Stimulated activated CD4-positive, alpha-beta T cell treated with anti-CD3 and anti-CD28 coated beads, Interleukin-4, amount 100 ng/mL, for 24 hours (primary cell): ENCODE results near the gene TP53I11.

Experiments
- DNase-seq: peaks from one replicate; pipeline ENCODE4 v3.0.0-alpha.2; 2020

The TP53I11 gene

GRCh38 chr11:44938066-44938691 is 12.5 kb downstream of the TP53I11 start:
- no peak for DNase-seq

- DNase-seq = no peak
Observed at GRCh38 chr11:44936951-44937543, 13.6 kb downstream of the TP53I11 start.

DNA sequence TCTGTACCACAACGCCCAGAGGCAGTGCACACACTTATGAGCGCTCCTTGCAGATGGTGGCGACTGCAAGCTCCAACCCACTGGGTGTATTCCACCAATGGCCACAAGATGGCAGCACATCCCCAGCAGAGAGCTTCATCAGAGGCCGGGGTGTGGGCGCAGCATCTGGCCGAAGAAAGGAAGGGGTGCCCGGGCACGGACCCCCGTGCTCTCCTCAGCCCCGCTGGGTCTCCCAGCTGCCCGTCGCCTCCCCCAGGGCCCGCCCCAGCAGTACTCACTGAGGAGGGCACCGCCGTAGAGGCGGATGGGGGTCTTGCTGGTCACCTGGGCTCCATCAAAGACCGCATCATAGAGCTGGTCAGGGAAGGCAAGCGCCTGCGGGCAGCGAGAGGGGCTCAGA is 14.2 kb downstream of the TP53I11 start:
- peak; percentile 86 for DNase-seq

DNA sequence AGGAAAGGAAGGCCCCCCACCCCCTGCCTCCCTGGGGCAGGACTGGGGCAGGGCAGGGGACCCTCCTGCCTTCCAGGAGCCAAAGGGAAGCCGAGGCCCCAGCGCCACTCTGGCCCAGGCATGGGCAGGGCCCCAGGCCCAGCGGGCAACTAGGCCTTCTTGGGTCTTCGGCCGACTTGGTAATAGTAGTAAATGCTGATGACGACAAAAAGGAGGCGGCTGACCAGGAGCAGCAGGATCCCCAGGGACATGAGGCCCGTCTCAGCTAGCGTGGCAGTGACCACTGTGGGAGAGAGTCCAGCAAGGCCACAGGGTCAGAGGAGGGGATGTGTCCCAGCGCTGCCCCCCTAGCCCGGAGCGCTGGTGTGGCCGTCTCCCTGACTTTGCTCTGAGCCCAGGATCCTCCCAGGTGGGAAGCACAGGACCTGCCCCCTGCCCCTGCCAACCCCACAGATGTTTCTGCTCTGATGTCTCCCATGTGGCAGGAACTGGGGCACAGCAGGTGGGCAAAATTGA is 15.9 kb downstream of the TP53I11 start:
- DNase-seq = no peak

- no peak for DNase-seq
Observed at GRCh38 chr11:44934110-44934509, 16.6 kb downstream of the TP53I11 start.

GRCh38 chr11:44931466-44931865 is 19.2 kb downstream of the TP53I11 start:
- no peak for DNase-seq

DNA sequence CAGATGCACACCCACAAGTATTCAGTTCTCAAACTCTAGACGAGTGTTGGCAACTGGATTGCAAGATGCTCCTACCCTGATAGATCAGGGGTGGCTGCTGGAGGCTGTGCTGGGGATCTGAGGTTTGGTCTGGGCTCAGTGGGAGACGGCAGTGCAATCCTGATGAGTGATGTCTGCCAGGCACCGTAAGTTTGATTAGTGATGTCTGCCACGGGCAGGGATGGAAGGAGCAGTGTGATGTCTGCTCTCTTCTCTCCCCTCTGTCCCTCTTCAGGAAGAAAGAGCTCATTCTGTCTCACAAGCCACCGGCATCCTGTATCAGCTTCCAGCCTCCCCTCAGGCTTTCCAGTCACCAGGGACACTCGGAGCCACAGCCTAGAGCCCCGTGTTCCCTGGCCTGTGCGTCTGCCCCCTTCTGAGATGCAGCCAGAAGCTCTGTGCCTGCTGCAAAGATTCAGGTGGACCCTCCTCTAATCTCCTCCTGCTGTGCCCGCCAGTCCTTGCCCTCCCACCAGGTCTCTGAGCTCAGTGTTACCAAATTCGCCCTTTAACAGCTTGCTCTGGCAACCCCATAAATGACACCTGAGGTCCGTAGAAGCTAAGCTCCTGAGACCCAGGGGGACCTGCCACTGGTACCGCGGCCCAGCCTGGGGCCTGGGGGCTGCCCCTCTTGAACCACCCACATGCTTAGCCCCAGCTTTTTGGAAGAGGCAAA is 19.9 kb downstream of the TP53I11 start:
- no peak for DNase-seq

- DNase-seq = no peak
Observed at GRCh38 chr11:44928816-44929215, 21.9 kb downstream of the TP53I11 start.

DNA sequence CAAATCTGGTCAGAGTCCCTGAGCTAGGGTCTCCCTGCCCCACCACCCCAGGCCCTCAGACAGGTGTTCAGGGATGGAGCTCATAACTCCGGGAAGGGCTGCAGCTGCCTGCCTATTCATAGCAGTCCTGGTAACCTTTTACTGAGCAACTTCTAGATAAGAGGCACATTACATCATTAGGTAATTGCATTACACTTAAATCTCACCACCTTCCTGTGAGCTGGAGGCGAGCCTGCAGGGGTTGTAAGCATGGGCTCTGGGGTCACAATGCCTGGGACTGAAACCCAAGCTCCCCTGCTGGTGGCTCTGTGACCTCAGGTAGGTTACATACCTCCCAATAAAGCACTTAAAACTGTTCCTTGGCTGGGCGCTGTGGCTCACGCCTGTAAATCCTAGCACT is 22.5 kb downstream of the TP53I11 start:
- no peak for DNase-seq

DNA sequence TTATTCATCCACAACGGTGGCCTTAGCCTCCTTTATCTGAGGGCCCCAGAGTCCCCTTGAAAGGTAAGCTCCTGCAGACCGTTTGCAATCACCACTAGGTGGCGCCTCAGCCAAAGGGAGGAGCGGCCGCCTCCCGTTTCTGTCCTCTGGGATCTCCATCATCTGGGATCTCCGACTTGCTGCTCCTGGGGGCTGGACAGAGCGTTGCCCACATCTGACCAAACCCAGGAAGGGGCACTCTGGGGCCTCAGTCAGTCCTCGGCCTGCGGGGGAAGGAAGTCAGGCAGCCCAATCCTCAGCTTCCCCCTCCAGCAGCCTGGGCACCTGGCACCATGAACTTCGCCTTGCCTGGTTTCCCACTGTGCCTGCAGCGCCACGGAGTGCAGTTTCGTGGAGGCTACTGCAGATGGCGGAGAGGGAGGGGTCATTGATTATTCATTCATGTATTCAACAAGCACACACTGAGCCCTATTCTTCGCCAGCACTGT is 23.5 kb downstream of the TP53I11 start:
- peak; percentile 67 for DNase-seq

- no peak for DNase-seq
Observed at GRCh38 chr11:44926036-44926435, 24.6 kb downstream of the TP53I11 start.

DNA sequence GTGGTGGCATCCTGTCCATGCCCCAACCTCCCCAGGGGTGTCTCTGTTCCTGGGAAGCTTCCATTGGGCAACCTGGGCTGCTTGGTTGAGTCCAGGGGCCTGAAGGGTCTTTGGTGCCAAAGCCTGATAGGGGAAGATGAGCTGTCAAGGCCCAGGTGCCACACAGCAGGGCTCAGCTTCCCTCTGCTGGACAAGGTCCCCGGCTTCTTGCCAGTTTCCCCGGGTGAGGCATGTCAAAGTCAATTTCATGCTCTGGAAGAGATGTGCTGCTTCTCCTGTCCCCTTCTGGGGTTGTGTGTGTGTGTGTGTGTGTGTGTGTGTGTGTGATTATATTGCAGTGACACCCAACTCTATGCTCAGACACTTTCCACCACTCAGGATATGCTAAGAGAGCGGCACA is 26.9 kb downstream of the TP53I11 start:
- DNase-seq = no peak

- DNase-seq = no peak
Observed at GRCh38 chr11:44923115-44923514, 27.6 kb downstream of the TP53I11 start.

GRCh38 chr11:44920451-44920850 is 30.2 kb downstream of the TP53I11 start:
- no peak for DNase-seq

GRCh38 chr11:44917741-44918140 is 32.9 kb downstream of the TP53I11 start:
- DNase-seq = no peak

GRCh38 chr11:44916801-44917385 is 33.8 kb downstream of the TP53I11 start:
- no peak for DNase-seq

GRCh38 chr11:44916331-44916730 is 34.4 kb downstream of the TP53I11 start:
- DNase-seq = no peak

GRCh38 chr11:44915621-44916020 is 35.1 kb downstream of the TP53I11 start:
- no peak for DNase-seq

DNA sequence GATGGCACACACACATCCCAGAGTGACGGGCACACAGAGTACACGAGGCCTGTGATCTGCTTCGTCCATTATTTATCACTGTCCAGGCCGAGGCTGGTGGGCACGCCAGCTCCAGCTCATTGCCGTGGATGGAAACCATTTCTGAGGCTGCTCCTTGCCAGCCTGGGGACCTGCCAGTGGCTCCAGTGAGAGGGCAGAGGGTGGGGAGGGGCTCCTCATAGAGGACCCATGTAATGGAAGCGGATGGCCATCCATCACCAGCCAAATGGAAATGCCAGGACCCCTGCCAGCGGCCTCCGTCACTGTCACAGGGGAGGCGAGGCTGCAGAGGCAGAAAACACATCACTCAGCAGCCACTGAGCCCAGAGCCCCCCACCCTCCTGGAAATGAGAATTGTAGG is 35.7 kb downstream of the TP53I11 start:
- no peak for DNase-seq

GRCh38 chr11:44914105-44914504 is 36.6 kb downstream of the TP53I11 start:
- no peak for DNase-seq

- DNase-seq = no peak
Observed at GRCh38 chr11:44913502-44913901, 37.2 kb downstream of the TP53I11 start.

GRCh38 chr11:44912270-44912987 is 38.3 kb downstream of the TP53I11 start:
- DNase-seq = no peak
